ENCODE results near the gene TRIM29.

The TRIM29 gene

GRCh38 chr11:120102050-120102863, 35.7 kb downstream of the TRIM29 start:
- Histone ChIP-seq H3K4me3 (ENCODE audit: low read length) (no peak overlapping the region), H3K27me3 (ENCODE audit: insufficient read depth, low read length) (peaks cover 36% of the 10 kb centered on the region), H3K27ac (ENCODE audit: low read length) (no peak overlapping the region), H3K9me3 (ENCODE audit: insufficient read depth, low read depth, low read length) (no peaks in the 10 kb centered on the region), H3K36me3 (ENCODE audit: insufficient read depth, low read depth, low read length) (no peaks in the 10 kb centered on the region), H3K9ac (ENCODE audit: low read depth, low read length) (no peak overlapping the region), H3K4me1 (ENCODE audit: insufficient read depth, low read length) (peaks cover 4% of the 10 kb centered on the region)

DNA sequence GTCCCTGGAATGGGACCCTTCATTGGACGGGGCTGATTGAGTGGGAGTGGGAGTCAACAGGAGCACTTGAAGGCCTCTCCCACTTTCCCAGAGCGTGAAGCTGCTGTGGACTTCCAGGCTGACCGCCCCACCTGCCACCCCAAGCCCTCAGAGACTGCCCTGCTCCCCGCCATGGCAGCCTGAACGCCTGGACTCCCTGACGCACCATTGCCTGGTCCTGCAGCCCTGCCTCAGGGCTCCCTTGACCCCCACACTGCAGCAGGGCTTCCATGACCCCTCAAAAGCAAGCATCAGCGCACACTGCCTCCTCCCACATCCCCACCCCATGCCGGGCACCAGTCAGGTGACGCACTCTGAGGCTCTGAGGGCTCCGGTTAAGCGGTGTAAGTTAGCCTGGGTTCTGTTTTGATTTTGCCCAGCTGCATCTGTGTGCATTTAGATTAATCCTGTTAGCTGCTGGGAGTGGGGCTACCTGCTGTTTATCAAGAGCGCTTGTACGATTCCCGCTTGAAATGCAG, 39.4 kb downstream of the TRIM29 start:
- H3K9ac ChIP-seq (ENCODE audit: low read depth, low read length): no peak overlapping the region
- no peaks in the 10 kb centered on the region for H3K36me3 ChIP-seq (ENCODE audit: insufficient read depth, low read depth, low read length)
- H3K27ac ChIP-seq (ENCODE audit: low read length): no peak overlapping the region
- H3K4me3 ChIP-seq (ENCODE audit: low read length): no peak overlapping the region
- no peaks in the 10 kb centered on the region for H3K9me3 ChIP-seq (ENCODE audit: insufficient read depth, low read depth, low read length)
- peaks cover 15% of the 10 kb centered on the region for H3K4me1 ChIP-seq (ENCODE audit: insufficient read depth, low read length)
- peaks cover 52% of the 10 kb centered on the region for H3K27me3 ChIP-seq (ENCODE audit: insufficient read depth, low read length)

GRCh38 chr11:120097721-120098385, 40.1 kb downstream of the TRIM29 start:
- Histone ChIP-seq H3K27me3 (ENCODE audit: insufficient read depth, low read length) (peaks cover 52% of the 10 kb centered on the region), H3K9me3 (ENCODE audit: insufficient read depth, low read depth, low read length) (no peaks in the 10 kb centered on the region), H3K4me3 (ENCODE audit: low read length) (no peak overlapping the region), H3K4me1 (ENCODE audit: insufficient read depth, low read length) (peaks cover 15% of the 10 kb centered on the region), H3K27ac (ENCODE audit: low read length) (no peak overlapping the region), H3K36me3 (ENCODE audit: insufficient read depth, low read depth, low read length) (no peaks in the 10 kb centered on the region), H3K9ac (ENCODE audit: low read depth, low read length) (no peak overlapping the region)

- Histone ChIP-seq H3K9ac (ENCODE audit: low read depth, low read length) (no peak overlapping the region), H3K4me3 (ENCODE audit: low read length) (no peak overlapping the region; the same call in 1 of the 2 replicates), H3K27ac (ENCODE audit: low read length) (no peak overlapping the region), H3K27me3 (ENCODE audit: insufficient read depth, low read length) (peaks cover 52% of the 10 kb centered on the region), H3K4me1 (ENCODE audit: insufficient read depth, low read length) (peaks cover 15% of the 10 kb centered on the region), H3K9me3 (ENCODE audit: insufficient read depth, low read depth, low read length) (no peaks in the 10 kb centered on the region), H3K36me3 (ENCODE audit: insufficient read depth, low read depth, low read length) (no peaks in the 10 kb centered on the region)
Observed at GRCh38 chr11:120096369-120097191, 41.3 kb downstream of the TRIM29 start.

DNA sequence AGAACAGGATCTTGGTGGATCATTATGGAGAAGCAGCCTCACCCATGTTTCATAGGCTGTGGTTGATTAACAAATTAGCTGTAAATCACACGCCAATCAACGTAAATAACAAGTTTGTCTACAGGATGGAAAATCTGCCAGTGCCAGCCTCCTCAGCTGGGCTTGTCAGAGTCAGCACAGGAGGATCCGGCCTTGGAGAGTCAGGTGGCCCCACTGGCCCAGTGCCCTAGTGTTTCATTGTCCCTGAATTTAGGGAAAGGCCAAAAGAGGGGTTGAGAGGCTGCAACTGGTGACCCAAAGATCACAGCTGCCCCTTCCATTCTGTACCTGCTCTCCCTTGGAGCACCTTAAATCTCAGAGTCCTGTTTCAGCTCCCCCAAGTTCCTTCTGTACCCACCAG, 42.4 kb downstream of the TRIM29 start:
- no peak overlapping the region for H3K9ac ChIP-seq (ENCODE audit: low read depth, low read length)
- H3K27me3 ChIP-seq (ENCODE audit: insufficient read depth, low read length): peaks cover 57% of the 10 kb centered on the region
- no peak overlapping the region for H3K4me3 ChIP-seq (ENCODE audit: low read length)
- no peak overlapping the region for H3K27ac ChIP-seq (ENCODE audit: low read length)
- no peaks in the 10 kb centered on the region for H3K36me3 ChIP-seq (ENCODE audit: insufficient read depth, low read depth, low read length)
- H3K4me1 ChIP-seq (ENCODE audit: insufficient read depth, low read length): peaks cover 15% of the 10 kb centered on the region
- H3K9me3 ChIP-seq (ENCODE audit: insufficient read depth, low read depth, low read length): no peaks in the 10 kb centered on the region

DNA sequence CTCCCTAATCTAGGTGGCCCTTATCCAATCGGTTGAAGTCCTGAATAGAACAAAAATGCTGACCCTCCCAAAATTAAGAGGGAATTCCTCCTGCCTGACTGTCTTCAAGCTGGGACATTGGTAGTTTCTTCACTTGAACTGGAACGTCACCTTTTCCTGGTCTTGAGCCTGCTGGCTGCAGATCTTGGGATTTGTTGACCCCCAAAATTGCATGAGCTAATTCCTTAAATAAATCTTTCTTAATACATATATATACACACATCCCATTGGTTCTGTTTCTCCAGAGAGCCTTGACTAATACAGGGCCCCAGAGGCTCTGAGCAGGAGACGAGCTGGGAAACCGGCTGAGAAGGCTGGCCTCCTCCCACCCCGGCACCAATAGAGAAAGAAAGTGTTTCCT, 46.2 kb downstream of the TRIM29 start:
- H3K36me3 ChIP-seq (ENCODE audit: insufficient read depth, low read depth, low read length): no peaks in the 10 kb centered on the region
- no peaks in the 10 kb centered on the region for H3K9me3 ChIP-seq (ENCODE audit: insufficient read depth, low read depth, low read length)
- H3K27ac ChIP-seq (ENCODE audit: low read length): no peak overlapping the region
- H3K9ac ChIP-seq (ENCODE audit: low read depth, low read length): no peak overlapping the region
- no peak overlapping the region for H3K4me3 ChIP-seq (ENCODE audit: low read length)
- H3K27me3 ChIP-seq (ENCODE audit: insufficient read depth, low read length): peaks cover 22% of the 10 kb centered on the region
- H3K4me1 ChIP-seq (ENCODE audit: insufficient read depth, low read length): peaks cover 5% of the 10 kb centered on the region; the same call in 1 of the 2 replicates

- Histone ChIP-seq H3K4me1 (ENCODE audit: insufficient read depth, low read length) (no peaks in the 10 kb centered on the region), H3K9ac (ENCODE audit: low read depth, low read length) (no peak overlapping the region), H3K36me3 (ENCODE audit: insufficient read depth, low read depth, low read length) (no peaks in the 10 kb centered on the region), H3K27ac (ENCODE audit: low read length) (no peak overlapping the region), H3K27me3 (ENCODE audit: insufficient read depth, low read length) (peaks cover 16% of the 10 kb centered on the region), H3K9me3 (ENCODE audit: insufficient read depth, low read depth, low read length) (peaks cover 3% of the 10 kb centered on the region; the same call in 1 of the 2 replicates), H3K4me3 (ENCODE audit: low read length) (no peak overlapping the region)
Observed at GRCh38 chr11:120091121-120091520, 46.8 kb downstream of the TRIM29 start.

- peaks cover 10% of the 10 kb centered on the region for H3K27me3 ChIP-seq (ENCODE audit: insufficient read depth, low read length)
- no peak overlapping the region for H3K9ac ChIP-seq (ENCODE audit: low read depth, low read length)
- no peaks in the 10 kb centered on the region for H3K36me3 ChIP-seq (ENCODE audit: insufficient read depth, low read depth, low read length)
- no peaks in the 10 kb centered on the region for H3K4me1 ChIP-seq (ENCODE audit: insufficient read depth, low read length)
- no peak overlapping the region for H3K4me3 ChIP-seq (ENCODE audit: low read length)
- H3K27ac ChIP-seq (ENCODE audit: low read length): no peak overlapping the region
- H3K9me3 ChIP-seq (ENCODE audit: insufficient read depth, low read depth, low read length): peaks cover 10% of the 10 kb centered on the region; the same call in 1 of the 2 replicates
Observed at GRCh38 chr11:120090411-120090810, 47.5 kb downstream of the TRIM29 start.

- Histone ChIP-seq H3K36me3 (ENCODE audit: insufficient read depth, low read depth, low read length) (no peaks in the 10 kb centered on the region), H3K4me1 (ENCODE audit: insufficient read depth, low read length) (no peaks in the 10 kb centered on the region), H3K27me3 (ENCODE audit: insufficient read depth, low read length) (peaks cover 5% of the 10 kb centered on the region)
Observed at GRCh38 chr11:120089036-120090001, 48.6 kb downstream of the TRIM29 start.

GRCh38 chr11:120088056-120088455, 49.9 kb downstream of the TRIM29 start:
- Histone ChIP-seq H3K4me1 (ENCODE audit: insufficient read depth, low read length) (no peaks in the 10 kb centered on the region), H3K4me3 (ENCODE audit: low read length) (no peak overlapping the region), H3K9ac (ENCODE audit: low read depth, low read length) (no peak overlapping the region), H3K27ac (ENCODE audit: low read length) (no peak overlapping the region), H3K9me3 (ENCODE audit: insufficient read depth, low read depth, low read length) (peaks cover 17% of the 10 kb centered on the region), H3K36me3 (ENCODE audit: insufficient read depth, low read depth, low read length) (no peaks in the 10 kb centered on the region), H3K27me3 (ENCODE audit: insufficient read depth, low read length) (peaks cover 5% of the 10 kb centered on the region)

More at GRCh38 chr11:120089036-120090001, 48.6 kb downstream of the TRIM29 start:
- peaks cover 10% of the 10 kb centered on the region; the same call in 1 of the 2 replicates for H3K9me3 ChIP-seq (ENCODE audit: insufficient read depth, low read depth, low read length)
- H3K4me3 ChIP-seq (ENCODE audit: low read length): no peak overlapping the region
- no peak overlapping the region for H3K9ac ChIP-seq (ENCODE audit: low read depth, low read length)
- no peak overlapping the region for H3K27ac ChIP-seq (ENCODE audit: low read length)

Measured in iPS-20b (cell line).